Neural progenitor cell (in vitro differentiated cells): ENCODE results near the gene PARD3B.

Experiments used
- CTCF ChIP-seq: fragments of 200-600 bp; sonication (generic); IDR thresholded peaks from 2 replicates; pipeline ENCODE4 v1.5.1; 2017; ENCODE audit warnings: antibody characterized with exemption, mild to moderate bottlenecking
- EZH2 ChIP-seq: fragments of 200-600 bp; sonication (generic); IDR thresholded peaks from 2 replicates; pipeline ENCODE4 v1.6.1; 2017; ENCODE audit warnings: antibody characterized with exemption, mild to moderate bottlenecking, moderate library complexity
- EZH2phosphoT487 ChIP-seq: fragments of 200-600 bp; sonication (generic); IDR thresholded peaks from 2 replicates; pipeline ENCODE4 v1.6.1; 2017; ENCODE audit warnings: antibody characterized with exemption

DNA sequence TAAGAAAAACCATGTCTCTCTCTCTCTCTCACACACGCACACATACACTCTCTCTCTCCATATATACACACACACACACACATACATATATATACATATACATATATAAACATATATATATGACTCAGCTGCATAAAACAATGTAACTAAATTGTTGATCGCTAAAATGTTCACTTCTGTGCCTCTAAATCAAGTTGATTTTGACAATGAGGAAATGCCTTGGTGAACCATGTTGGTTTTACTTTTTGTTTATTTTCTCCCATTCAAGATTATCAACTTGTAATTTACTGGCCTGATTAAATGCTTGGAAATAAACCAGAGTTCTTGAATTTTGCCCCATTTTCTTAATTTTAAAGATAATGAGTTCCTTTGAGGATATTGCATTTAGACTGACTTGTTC, 500.4 kb downstream of the PARD3B start:
- TF ChIP-seq CTCF (no peak), EZH2 (no peak), EZH2phosphoT487 (no peak)
